GM18951 (cell line): ENCODE measurements around the gene BFSP2.

Experiments
- POLR2A ChIP-seq: IDR thresholded peaks from 4 replicates; pipeline ENCODE4 v1.6.1; 2011; ENCODE audit warnings: mild to moderate bottlenecking; ENCODE audit not compliant: insufficient read length, insufficient read depth; ENCODE audit errors: extremely low read depth
- in situ Hi-C: fragments of 300-500 bp; cut with MboI; formaldehyde crosslinking; loops from one replicate; pipeline ENCODE4 v1.12.0; 2022; ENCODE audit warnings: low sequenced_read_pairs, mixed read lengths, inconsistent platforms; ENCODE audit not compliant: unreplicated experiment

BFSP2 gene

GRCh38 chr3:133441867-133442270 lies 42.0 kb downstream of the BFSP2 start:
- no peak for TF ChIP-seq POLR2A
- in situ Hi-C loops, result no loop called here

- TF ChIP-seq POLR2A, result no peak
- in situ Hi-C loops, result no loop called here
Observed at GRCh38 chr3:133442518-133442917, 42.7 kb downstream of the BFSP2 start.

GRCh38 chr3:133443649-133444422 lies 44.0 kb downstream of the BFSP2 start:
- no peak for TF ChIP-seq POLR2A
- in situ Hi-C loops, result no loop called here

DNA sequence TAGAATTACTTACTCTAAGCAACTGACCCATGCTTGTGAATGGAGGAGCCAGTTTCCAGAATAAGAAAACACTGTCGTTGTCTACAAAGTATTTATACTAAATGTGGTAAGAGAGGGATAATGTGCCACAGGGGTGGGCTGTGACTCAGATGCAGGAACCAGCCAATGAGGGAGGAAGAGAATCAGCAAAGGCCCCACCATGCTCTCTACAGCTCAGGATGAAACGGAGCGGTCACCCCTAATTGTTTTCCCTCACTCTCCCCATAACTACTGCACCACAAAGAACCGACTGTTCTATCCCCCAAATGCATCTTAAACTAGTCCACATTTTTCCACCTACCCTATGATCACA lies 44.5 kb downstream of the BFSP2 start:
- TF ChIP-seq POLR2A, result no peak
- in situ Hi-C loops, result no loop called here

DNA sequence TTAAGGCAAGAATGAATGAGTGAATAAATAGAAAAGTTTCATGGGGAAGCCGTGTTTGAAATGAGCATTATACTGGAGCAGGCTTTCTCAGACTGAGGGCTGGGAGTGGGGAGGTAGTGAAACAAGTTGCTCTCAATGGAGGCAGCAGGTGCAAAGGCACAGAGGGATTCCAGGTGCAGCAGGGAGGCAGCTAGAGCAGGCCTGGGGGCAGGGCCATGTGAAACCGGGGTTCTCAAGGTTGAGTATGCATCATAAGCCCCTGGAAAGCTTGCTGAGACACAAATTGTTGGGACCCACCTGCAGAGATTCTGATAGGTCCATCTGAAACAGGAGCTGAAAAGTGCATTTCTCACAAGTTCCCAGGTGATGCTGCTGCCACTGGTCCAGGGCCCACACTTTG lies 45.3 kb downstream of the BFSP2 start:
- no peak for TF ChIP-seq POLR2A
- in situ Hi-C loops, result no loop called here

- in situ Hi-C loops, result no loop called here
- TF ChIP-seq POLR2A, result no peak
Observed at GRCh38 chr3:133447750-133448477, 48.1 kb downstream of the BFSP2 start.

- TF ChIP-seq POLR2A, result peak; percentile 24
- in situ Hi-C loops, result no loop called here
Observed at GRCh38 chr3:133448478-133449122, 48.7 kb downstream of the BFSP2 start.

DNA sequence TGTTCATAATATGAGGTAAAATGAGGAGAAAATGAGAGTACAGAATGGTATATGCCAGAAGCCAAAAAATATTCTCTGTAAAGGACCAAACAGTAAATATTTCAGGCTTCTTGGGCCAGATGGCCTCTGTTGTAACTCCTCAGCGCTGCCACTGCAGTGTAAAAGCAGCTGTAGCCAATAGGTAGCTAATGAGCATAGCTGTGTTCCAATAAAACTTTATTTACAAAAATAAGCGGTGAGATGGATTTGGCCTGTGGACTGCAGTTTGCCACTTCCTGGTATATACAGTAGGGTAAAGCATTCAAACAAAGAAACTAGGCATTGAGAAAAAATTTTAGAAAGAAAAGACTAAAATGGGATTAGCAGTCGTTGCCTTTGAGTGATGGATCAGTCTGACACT lies 51.5 kb downstream of the BFSP2 start:
- in situ Hi-C loops, result loop anchor here (10.0 kb wide), 1 partner anchor 123 kb away; the partner anchor contains the start of gene CDV3
- no peak for TF ChIP-seq POLR2A

DNA sequence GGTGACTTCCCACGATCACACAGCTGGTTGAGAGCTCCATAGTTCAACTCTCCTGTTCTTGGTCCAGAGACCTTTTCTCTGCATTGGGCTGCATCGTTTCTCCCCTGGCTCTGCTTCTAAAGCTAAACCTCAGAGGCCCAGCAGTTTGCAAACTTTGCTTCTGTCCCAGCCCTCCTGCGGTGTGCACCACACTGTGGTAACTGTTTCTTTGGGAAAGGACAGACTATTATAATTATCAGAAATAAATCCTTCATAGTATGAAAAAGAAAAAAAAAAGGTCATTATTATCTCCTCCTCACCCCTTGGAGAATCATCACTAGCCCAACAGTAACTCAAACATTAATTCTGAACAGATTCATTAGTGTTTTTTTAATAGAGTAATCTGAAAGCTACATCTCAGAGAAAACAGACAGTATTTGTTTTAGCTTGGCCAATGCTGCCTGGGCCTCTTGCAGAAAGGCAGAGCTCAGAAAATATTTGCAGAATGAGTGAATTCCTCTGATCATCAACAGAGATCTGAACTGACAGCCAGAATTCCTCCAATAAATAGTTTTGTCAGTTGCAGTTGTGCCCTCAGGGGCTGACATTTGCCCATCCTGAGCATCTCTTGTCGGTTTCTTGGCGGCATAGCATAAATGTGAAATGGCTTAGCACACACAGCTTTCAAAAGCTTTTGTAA lies 52.9 kb downstream of the BFSP2 start:
- in situ Hi-C loops, result loop anchor here (10.0 kb wide), 1 partner anchor 122 kb away; the partner anchor contains the start of gene CDV3

GRCh38 chr3:133453383-133453782 lies 53.5 kb downstream of the BFSP2 start:
- TF ChIP-seq POLR2A, result no peak
- in situ Hi-C loops, result loop anchor here (10.0 kb wide), 1 partner anchor 121 kb away; the partner anchor contains the start of gene CDV3

More for the DNA sequence above, 52.9 kb downstream of the BFSP2 start:
- TF ChIP-seq POLR2A, result no peak

- TF ChIP-seq POLR2A, result no peak
- in situ Hi-C loops, result loop anchor here (10.0 kb wide), 1 partner anchor 120 kb away; the partner anchor contains the start of gene CDV3
Observed at GRCh38 chr3:133455281-133455680, 55.4 kb downstream of the BFSP2 start.

DNA sequence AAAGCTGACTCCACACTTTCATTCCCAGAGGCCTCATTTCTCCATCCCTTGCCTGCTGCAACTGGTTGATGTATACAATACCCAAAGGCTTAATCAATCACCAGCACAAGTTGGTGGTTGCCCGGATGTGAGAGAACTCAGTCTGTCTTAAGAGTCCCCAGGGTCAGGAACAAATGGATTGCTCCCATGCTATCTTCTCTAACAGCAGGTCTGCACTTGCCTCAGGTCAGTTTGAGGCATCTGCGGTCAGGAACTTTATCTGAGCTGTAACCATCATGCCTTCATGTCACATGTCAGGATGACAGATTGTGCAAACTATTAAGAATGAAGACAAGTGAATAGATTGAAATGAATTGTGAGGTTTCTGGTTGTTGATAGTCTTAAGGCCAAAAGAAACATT lies 56.1 kb downstream of the BFSP2 start:
- no peak for TF ChIP-seq POLR2A
- in situ Hi-C loops, result loop anchor here (10.0 kb wide), 1 partner anchor 119 kb away; the partner anchor contains the start of gene CDV3

DNA sequence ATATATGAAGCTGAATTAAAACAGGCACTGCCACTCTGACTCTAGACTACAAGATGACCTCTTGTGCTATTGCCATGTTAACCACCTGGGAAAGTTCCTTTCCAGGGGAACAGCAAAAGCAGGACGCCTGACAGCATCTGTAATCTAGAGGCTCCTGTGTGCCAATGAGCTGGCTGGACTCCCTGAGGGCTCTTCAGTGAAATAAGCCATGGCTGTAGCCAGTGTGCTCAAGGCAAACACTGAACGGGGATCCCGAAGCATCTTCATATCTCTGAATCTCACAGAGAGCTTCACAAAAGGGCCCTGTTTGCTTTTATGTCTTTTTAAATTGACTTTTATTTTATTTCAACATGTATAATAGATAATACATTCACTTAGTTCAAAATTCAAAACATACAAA lies 57.2 kb downstream of the BFSP2 start:
- TF ChIP-seq POLR2A, result no peak
- in situ Hi-C loops, result loop anchor here (10.0 kb wide), 1 partner anchor 118 kb away; the partner anchor contains the start of gene CDV3

- in situ Hi-C loops, result loop anchor here (10.0 kb wide), 1 partner anchor 117 kb away; the partner anchor contains the start of gene CDV3
- no peak for TF ChIP-seq POLR2A
Observed at GRCh38 chr3:133457465-133458067, 57.7 kb downstream of the BFSP2 start.
